Liver (tissue), 3 donors: ENCODE measurements around the gene AHNAK2.

Source experiments
- EGR1 ChIP-seq, 2 donors: IDR thresholded peaks; 2 replicates each; pipeline ENCODE4 v1.6.1; 2016 to 2018; ENCODE audit warnings: antibody characterized with exemption in 2 of 2, low read depth in 2 of 2
- JUND ChIP-seq, 2 donors: IDR thresholded peaks; 2 replicates each; pipeline ENCODE4 v1.6.1; 2016; ENCODE audit warnings: antibody characterized with exemption in 2 of 2
- MAX ChIP-seq: IDR thresholded peaks from 2 replicates; pipeline ENCODE4 v1.6.1; 2016; ENCODE audit warnings: antibody characterized with exemption
- REST ChIP-seq: IDR thresholded peaks from 2 replicates; pipeline ENCODE4 v1.6.1; 2016; ENCODE audit warnings: antibody characterized with exemption, mild to moderate bottlenecking
- TAF1 ChIP-seq: conservative IDR thresholded peaks from 2 replicates; pipeline ENCODE4 v1.6.1; 2016; ENCODE audit warnings: antibody characterized with exemption, mild to moderate bottlenecking
- YY1 ChIP-seq: IDR thresholded peaks from 2 replicates; pipeline ENCODE4 v1.6.1; 2016; ENCODE audit warnings: antibody characterized with exemption, mild to moderate bottlenecking
- TF ChIP-seq, protein P1 (sequence below): fragments of 150-350 bp; IDR thresholded peaks from 2 replicates; pipeline ENCODE4 v1.5.1; 2017; ENCODE audit warnings: improper control_type of control experiment, low read depth, low read length; ENCODE audit not compliant: missing input control
- donor health status: healthy.
- donor health status: healthy.

- TF ChIP-seq MAX, result no peak
- no peak for TF ChIP-seq TAF1
- no peak for TF ChIP-seq EGR1 (IDR thresholded peaks at IDR 0.05; ENCODE audit: low read depth in 2 of 2)
- TF ChIP-seq REST, result no peak
- TF ChIP-seq JUND (IDR thresholded peaks at IDR 0.05), result no peak
- TF ChIP-seq, protein P1, sequence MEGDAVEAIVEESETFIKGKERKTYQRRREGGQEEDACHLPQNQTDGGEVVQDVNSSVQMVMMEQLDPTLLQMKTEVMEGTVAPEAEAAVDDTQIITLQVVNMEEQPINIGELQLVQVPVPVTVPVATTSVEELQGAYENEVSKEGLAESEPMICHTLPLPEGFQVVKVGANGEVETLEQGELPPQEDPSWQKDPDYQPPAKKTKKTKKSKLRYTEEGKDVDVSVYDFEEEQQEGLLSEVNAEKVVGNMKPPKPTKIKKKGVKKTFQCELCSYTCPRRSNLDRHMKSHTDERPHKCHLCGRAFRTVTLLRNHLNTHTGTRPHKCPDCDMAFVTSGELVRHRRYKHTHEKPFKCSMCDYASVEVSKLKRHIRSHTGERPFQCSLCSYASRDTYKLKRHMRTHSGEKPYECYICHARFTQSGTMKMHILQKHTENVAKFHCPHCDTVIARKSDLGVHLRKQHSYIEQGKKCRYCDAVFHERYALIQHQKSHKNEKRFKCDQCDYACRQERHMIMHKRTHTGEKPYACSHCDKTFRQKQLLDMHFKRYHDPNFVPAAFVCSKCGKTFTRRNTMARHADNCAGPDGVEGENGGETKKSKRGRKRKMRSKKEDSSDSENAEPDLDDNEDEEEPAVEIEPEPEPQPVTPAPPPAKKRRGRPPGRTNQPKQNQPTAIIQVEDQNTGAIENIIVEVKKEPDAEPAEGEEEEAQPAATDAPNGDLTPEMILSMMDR, result no peak
- no peak for TF ChIP-seq YY1
Measured at GRCh38 chr14:104897330-104898194, 80.6 kb downstream of the AHNAK2 start.
